Measurements from ENCODE around the gene MMP15. TPM values are rescaled to one million over a fixed set of nuclear protein-coding genes. Genes with fewer than 3 reads are reported as not detected.

Gene MMP15
- total RNA-seq, 1 experiment from 2014 or later = 55.5 TPM

DNA sequence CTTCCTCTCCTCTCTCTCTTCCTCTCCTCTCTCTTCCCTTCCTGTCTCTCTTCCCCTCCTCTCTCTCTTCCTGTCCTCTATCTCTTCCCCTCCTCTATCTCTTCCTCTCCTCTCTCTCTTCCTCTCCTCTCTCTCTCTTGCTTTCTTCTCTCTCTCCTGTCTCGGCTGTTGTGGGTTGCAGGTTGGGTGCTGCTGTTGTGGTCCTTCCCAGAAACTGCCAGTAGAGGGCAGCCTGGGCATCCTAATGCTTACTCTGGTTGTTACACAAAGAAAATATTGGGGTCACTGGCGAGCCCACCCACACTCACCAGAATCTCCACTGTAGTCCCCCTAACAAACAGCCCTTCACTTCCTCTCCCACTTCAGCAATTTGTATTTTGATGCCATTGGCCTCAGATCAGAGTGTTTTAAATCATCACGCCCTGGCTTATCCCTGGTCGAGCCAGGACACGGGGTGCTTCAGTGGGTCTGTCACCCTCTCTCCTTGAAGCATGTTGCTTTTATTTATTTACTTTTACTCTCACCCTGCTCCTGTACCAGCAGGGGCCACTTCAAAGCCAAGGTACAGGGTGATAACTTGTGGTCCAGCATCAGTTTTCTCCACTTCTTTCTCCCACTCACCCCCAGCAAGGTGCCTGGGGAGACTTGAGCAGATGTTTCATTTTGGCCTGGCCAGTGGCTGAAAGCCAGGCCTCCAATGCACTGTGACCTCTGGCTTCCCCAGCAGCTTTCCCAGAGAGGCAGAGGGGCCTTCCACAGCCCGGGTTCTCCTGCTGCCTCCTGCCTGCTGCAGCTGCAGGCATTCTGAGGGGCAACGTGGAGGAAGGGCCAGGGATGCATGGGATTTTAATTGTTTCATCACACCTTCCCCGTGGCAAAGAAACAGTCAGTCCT lies 4.7 kb upstream of the MMP15 start:
- TF ChIP-seq, protein P1, sequence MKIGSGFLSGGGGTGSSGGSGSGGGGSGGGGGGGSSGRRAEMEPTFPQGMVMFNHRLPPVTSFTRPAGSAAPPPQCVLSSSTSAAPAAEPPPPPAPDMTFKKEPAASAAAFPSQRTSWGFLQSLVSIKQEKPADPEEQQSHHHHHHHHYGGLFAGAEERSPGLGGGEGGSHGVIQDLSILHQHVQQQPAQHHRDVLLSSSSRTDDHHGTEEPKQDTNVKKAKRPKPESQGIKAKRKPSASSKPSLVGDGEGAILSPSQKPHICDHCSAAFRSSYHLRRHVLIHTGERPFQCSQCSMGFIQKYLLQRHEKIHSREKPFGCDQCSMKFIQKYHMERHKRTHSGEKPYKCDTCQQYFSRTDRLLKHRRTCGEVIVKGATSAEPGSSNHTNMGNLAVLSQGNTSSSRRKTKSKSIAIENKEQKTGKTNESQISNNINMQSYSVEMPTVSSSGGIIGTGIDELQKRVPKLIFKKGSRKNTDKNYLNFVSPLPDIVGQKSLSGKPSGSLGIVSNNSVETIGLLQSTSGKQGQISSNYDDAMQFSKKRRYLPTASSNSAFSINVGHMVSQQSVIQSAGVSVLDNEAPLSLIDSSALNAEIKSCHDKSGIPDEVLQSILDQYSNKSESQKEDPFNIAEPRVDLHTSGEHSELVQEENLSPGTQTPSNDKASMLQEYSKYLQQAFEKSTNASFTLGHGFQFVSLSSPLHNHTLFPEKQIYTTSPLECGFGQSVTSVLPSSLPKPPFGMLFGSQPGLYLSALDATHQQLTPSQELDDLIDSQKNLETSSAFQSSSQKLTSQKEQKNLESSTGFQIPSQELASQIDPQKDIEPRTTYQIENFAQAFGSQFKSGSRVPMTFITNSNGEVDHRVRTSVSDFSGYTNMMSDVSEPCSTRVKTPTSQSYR (CRISPR knock-in tag; IDR thresholded peaks at IDR 0.05) = no peak
- TF ChIP-seq ATF1 (CRISPR knock-in tag; IDR thresholded peaks at IDR 0.05) (no peak), ZNF416 (CRISPR knock-in tag; IDR thresholded peaks at IDR 0.05) (no peak), ZBTB21 (CRISPR knock-in tag; IDR thresholded peaks at IDR 0.05; ENCODE audit: borderline replicate concordance) (no peak)
- TF ChIP-seq, protein P2, sequence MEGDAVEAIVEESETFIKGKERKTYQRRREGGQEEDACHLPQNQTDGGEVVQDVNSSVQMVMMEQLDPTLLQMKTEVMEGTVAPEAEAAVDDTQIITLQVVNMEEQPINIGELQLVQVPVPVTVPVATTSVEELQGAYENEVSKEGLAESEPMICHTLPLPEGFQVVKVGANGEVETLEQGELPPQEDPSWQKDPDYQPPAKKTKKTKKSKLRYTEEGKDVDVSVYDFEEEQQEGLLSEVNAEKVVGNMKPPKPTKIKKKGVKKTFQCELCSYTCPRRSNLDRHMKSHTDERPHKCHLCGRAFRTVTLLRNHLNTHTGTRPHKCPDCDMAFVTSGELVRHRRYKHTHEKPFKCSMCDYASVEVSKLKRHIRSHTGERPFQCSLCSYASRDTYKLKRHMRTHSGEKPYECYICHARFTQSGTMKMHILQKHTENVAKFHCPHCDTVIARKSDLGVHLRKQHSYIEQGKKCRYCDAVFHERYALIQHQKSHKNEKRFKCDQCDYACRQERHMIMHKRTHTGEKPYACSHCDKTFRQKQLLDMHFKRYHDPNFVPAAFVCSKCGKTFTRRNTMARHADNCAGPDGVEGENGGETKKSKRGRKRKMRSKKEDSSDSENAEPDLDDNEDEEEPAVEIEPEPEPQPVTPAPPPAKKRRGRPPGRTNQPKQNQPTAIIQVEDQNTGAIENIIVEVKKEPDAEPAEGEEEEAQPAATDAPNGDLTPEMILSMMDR (IDR thresholded peaks at IDR 0.05) = peak; percentile 70
- H3K36me3 Mint-ChIP-seq = no peaks in the 10 kb centered on the region
- ChIA-PET CTCF (interaction anchor here (1.5 kb wide), 1 partner anchor 101 kb away, joined by 5 read pairs; no protein-coding TSS in a partner anchor), POLR2A (no interaction called here)
- peaks cover 10% of the 10 kb centered on the region for H3K27me3 Mint-ChIP-seq (ENCODE audit: low read depth)
- no peak overlapping the region; the same call in 1 of the 2 replicates for H3K27ac Mint-ChIP-seq
- H3K4me3 Mint-ChIP-seq = no peak overlapping the region
- DNase-seq (ENCODE audit: low spot score) (peak; percentile 77), ATAC-seq (peak; percentile 7)
- H3K4me1 Mint-ChIP-seq = peaks cover 30% of the 10 kb centered on the region
- no peaks in the 10 kb centered on the region for H3K9me3 Mint-ChIP-seq

DNA sequence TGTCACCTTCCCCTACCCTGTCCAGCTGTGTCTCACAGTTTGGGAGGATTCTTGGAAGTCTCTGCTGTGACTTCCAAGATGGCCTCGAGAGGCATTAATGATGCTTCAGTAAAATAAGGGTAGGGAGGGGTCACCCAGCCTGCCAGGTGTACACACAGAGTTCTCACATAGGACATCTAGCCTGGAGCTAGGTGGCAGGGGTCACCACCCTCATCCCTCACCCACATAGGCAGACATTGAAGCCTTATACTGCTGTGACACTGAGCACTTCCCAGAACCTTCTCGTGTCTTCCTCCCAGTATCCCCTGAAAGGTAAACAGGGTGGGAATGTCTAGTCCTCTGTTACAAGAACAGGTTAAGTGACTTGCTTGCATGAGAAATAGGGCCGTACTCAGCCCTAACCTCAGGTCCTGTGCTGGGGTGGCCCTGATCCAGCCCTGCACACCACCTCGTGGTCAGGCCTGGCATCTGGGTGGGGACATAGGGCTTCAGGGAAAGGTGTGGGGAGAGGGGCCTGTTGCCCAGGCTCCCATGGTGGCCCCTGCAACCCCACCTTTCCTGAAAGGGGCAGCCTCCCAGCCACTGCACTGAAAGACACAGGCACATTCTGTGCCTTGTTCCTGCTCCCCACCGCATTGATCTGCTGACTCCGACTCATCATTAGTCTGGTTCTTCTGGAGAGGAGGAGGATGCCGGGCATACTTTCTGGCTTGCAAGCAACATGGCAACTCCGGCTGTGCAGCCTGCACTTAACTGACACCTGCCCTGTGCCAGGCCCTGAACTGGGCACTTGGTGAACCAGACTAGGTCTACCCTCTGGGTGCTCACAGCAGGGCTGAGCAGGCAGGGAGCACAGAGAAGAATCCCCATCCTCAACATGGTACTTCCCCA lies 3.6 kb upstream of the MMP15 start:
- H3K27ac Mint-ChIP-seq = no peak overlapping the region
- no peak for DNase-seq (ENCODE audit: low spot score)
- POLR2A ChIA-PET = no interaction called here
- no peaks in the 10 kb centered on the region for H3K9me3 Mint-ChIP-seq
- peaks cover 10% of the 10 kb centered on the region for H3K27me3 Mint-ChIP-seq (ENCODE audit: low read depth)
- ATAC-seq = no peak
- TF ChIP-seq CREM (CRISPR knock-in tag; IDR thresholded peaks at IDR 0.05) (no peak), FOXK1 (CRISPR knock-in tag; IDR thresholded peaks at IDR 0.05) (no peak), NR3C1 (CRISPR knock-in tag; conservative IDR thresholded peaks at IDR 0.05; ENCODE audit: low read depth) (no peak), ZNF425 (CRISPR knock-in tag; conservative IDR thresholded peaks at IDR 0.05) (no peak), ARID4B (CRISPR knock-in tag; IDR thresholded peaks at IDR 0.05; ENCODE audit: borderline replicate concordance) (no peak)
- TF ChIP-seq, protein P3, sequence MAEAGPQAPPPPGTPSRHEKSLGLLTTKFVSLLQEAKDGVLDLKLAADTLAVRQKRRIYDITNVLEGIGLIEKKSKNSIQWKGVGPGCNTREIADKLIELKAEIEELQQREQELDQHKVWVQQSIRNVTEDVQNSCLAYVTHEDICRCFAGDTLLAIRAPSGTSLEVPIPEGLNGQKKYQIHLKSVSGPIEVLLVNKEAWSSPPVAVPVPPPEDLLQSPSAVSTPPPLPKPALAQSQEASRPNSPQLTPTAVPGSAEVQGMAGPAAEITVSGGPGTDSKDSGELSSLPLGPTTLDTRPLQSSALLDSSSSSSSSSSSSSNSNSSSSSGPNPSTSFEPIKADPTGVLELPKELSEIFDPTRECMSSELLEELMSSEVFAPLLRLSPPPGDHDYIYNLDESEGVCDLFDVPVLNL (CRISPR knock-in tag; IDR thresholded peaks at IDR 0.05; ENCODE audit: borderline replicate concordance, low read depth) = no peak
- peaks cover 30% of the 10 kb centered on the region for H3K4me1 Mint-ChIP-seq
- no peak overlapping the region for H3K4me3 Mint-ChIP-seq
- H3K36me3 Mint-ChIP-seq = no peaks in the 10 kb centered on the region
- CTCF ChIA-PET = interaction anchor here (1.5 to 3.3 kb wide), 2 partner anchors 100 kb away, joined by 5 to 54 read pairs; no protein-coding TSS in a partner anchor
